Thyroid gland (tissue), 4 donors: Measurements from ENCODE around the gene LRRC10.

Experiments used
- CTCF ChIP-seq, 6 experiments: fragments of 200-600 bp in 3 of 6; fragments of 450-650 bp in 3 of 6; sonication (generic) in 3 of 6; IDR thresholded peaks; one replicate each; pipeline ENCODE4 v1.5.1; 2016 to 2019; ENCODE audit warnings: antibody characterized with exemption in 6 of 6, mild to moderate bottlenecking in 2 of 6, inconsistent platforms in 1 of 6, moderate library complexity in 1 of 6
- POLR2A ChIP-seq, 2 donors: fragments of 450-650 bp; IDR thresholded peaks; one replicate each; pipeline ENCODE4 v1.6.1; 2017; ENCODE audit warnings: antibody characterized with exemption in 2 of 2, mild to moderate bottlenecking in 2 of 2, moderate library complexity in 1 of 2

GRCh38 chr12:69566603-69567002, 44.1 kb downstream of the LRRC10 start:
- no peak for TF ChIP-seq CTCF (IDR thresholded peaks at IDR 0.05)
- no peak for TF ChIP-seq POLR2A (IDR thresholded peaks at IDR 0.05)
